PC-3 (cell line): ENCODE results near the gene STPG4.

ENCODE experiments used
- CTCF ChIP-seq: fragments of 300-600 bp; sonication (generic); conservative IDR thresholded peaks from 2 replicates; pipeline ENCODE4 v1.5.1; 2017; ENCODE audit warnings: antibody characterized with exemption, low read depth, mild to moderate bottlenecking, low read length
- EZH2 ChIP-seq: fragments of 300-600 bp; sonication (generic); IDR thresholded peaks from one replicate; pipeline ENCODE4 v1.6.1; 2017; ENCODE audit warnings: antibody characterized with exemption, mild to moderate bottlenecking, low read length; ENCODE audit not compliant: unreplicated experiment
- EZH2phosphoT487 ChIP-seq: fragments of 300-600 bp; sonication (generic); IDR thresholded peaks from 2 replicates; pipeline ENCODE4 v1.6.1; 2018; ENCODE audit warnings: mild to moderate bottlenecking, antibody characterized with exemption, low read length, borderline replicate concordance

GRCh38 chr2:47056374-47056773, 98.7 kb downstream of the STPG4 start:
- TF ChIP-seq CTCF (no peak), EZH2phosphoT487 (no peak), EZH2 (no peak)
